ENCODE results near the gene TMTC1.
"Not testable (repeated sequence)": the region's sequence is repeated elsewhere in the genome, so short reads cannot be mapped to it uniquely, and the experiment has no call there.

Gene TMTC1

GRCh38 chr12:29660847-29661246 lies 122.9 kb downstream of the TMTC1 start:
- no peak for DNase-seq

GRCh38 chr12:29656762-29657538 lies 126.8 kb downstream of the TMTC1 start:
- DNase-seq: no peak

- no peak for DNase-seq
Measured at GRCh38 chr12:29655861-29656260, 127.9 kb downstream of the TMTC1 start.

GRCh38 chr12:29653286-29653685 lies 130.5 kb downstream of the TMTC1 start:
- no peak for DNase-seq

DNA sequence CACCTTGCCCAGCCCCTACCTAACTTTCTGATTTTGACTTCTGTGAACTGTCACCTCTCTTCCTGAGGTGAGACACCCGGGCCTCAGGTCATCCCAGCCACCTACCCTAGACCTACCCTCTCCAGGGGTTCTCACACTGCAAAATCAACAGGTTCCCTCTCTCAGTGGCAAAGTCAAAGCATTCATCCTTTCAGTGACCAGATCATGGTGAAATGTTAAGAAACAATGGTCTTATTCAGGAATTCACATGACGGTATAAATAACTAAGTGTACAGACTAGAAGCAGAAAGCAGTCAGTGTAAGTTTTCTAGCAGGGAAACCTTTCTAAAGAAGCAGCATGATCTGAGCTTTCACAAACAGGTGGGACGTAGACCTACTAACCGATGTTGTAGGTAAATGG lies 133.4 kb downstream of the TMTC1 start:
- DNase-seq: no peak

- no peak for DNase-seq
Measured at GRCh38 chr12:29649722-29650121, 134.0 kb downstream of the TMTC1 start.

DNA sequence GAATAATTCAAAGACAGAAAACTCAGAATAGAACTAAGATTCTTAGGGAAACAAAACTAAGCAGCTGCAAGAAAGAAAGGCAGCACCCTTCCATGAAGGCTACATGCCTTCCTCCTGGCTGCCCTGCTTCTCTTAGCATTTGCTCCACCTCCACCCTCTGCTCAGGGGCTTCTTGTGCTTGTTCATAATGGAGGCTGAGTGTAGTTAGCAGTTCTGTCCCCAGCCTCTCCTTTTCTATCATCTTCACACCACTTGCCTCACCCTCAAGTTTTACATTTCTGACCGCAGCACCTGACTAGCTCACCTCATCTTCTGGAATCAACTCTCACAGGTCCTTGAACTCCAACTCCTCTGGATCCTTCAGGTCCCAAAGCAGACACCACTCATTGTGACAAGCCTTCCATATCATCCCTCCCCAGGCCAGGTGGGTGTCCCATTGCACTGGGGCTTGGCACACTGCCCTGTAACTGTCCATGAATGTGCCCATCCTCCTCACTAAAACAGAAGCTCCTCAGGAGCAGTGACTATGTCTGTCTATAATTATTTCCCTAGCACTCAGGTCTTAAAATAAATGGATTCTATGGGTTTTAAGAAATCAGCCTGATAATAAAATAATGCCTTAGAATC lies 139.1 kb downstream of the TMTC1 start:
- no peak for DNase-seq

- DNase-seq: peak; percentile 56
Measured at GRCh38 chr12:29640589-29641345, 143.0 kb downstream of the TMTC1 start.

DNA sequence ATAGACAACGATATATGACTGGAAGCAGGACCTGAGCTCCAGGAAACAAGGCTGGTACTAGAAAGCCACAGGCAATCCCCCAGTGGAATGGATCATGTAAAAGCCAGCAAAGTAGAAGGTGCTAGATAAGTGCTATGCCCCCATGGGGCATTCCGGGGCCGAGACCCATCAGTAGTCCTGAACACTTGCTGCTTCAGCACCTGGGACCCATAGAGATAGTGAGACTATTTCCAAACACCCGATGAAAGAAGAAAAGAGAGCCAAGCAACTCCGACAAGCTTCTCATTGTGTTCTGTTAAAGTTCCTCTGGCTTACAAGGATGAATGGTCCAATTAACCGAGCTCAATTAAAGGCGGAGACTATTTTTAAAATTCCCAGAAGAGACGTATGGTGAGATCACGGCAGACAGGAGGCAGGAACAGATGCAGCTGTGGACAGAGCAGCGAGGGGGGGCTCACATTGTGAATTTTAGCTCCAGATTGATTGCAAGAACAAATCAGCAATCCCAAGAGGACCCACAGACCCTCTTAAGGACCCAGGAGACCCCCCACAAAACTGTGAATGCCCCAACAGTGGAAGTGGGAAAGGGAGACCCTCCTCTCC lies 143.7 kb downstream of the TMTC1 start:
- no peak for DNase-seq

DNA sequence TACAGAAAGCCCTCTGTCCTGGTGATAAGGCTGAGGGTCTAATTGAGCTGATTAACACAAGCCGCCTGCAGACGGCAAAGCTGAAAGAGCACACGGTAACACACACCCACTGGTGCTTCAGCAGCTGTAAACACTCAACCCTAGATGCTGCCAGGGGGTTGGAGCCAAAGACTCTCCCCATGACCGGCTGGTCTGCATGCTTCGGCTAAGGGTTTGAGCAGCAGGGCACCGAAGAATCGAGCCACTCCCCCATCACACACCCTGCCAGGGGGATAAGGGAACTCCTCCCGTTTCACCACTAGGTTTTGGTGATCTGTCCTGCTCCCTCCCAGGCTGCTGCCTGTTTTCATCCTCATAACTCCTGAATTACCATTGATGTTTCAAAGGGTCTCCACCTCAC lies 145.2 kb downstream of the TMTC1 start:
- no peak for DNase-seq

DNA sequence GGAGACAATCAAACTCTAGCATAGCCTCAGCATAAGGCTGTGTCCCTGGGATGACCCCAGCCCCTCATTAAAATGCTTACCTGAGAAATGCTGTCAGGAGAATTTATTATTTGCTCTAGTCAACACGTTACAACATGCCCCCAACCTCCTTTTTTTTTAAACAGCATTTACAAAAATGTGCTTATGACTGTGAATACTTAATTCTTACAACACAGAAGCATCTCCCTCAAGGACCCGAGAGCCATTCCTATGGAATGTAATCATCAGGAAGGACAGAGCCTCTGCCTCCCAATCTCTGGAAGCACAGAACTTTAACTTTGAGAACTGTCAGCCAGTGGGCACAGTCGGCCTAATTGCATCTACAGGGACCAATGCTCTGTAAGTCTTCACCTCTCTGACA lies 149.7 kb downstream of the TMTC1 start:
- peak; percentile 49 for DNase-seq

- DNase-seq: not testable (repeated sequence)
Measured at GRCh38 chr12:29630164-29630563, 153.6 kb downstream of the TMTC1 start.

DNA sequence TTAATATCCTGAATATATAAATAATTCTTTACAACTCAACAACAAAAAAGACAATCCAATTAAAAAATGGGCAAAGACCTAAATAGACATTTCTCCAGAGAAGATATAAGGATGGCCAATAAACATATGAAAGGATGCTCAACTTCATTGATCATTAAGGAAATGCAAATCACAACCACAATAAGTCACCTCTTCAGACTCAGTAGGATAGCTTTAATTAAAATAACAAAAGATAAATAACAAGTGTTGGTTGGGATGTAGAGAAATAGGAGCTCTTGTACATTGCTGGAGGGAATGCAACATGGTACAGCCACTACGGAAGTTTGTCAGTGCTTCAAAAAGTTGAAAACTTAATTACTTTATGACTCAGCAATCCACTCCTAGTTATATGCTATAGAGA lies 156.5 kb downstream of the TMTC1 start:
- DNase-seq: no peak

DNA sequence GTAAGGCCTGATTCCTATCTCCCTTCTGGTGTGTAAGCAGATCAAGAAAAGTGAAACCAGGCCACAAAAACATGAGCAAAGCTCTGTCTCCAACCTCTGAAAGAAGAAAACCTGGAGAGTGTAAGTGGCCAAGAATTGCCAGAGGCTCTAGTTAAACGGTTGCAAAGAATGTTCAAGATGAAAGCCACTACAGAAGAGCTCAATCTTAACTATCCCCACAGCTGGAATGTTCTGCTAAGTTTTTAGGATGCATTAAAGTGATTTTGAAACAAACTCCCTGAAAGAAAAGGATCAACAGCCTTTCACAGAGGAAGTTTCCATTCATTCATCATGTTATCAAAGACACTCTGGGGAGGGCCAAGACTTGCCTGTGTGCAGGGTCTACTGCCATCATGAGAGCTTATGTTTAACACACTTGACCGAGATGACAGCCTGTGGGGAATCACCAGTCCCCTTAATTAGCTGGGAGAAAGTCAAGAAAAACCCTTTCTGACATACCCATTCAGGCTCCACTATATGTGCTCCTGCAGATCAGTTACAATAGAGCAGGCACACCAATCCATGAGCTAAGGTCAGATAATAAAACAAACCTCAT lies 158.3 kb downstream of the TMTC1 start:
- DNase-seq: no peak

GRCh38 chr12:29622251-29622650 lies 161.5 kb downstream of the TMTC1 start:
- DNase-seq: no peak

DNA sequence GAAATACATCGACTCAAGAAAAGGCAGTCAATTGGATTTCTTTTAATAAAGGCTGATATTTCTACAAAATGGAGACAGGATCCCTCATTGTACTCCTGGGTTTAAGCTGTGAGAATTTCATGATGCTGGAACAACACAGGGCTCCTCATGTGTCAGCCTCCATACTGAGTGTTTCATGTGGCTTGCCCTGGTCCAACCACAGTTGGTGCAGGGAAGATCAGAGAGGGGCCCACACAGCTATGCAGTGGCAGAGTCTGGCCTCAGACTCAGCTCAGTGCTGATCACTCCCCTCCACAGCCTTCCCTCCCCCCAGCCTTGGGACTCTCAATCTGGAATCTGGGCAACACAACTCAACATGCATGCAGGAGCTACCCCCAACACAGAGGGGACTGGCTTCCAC lies 163.7 kb downstream of the TMTC1 start:
- no peak for DNase-seq

- no peak for DNase-seq
Measured at GRCh38 chr12:29617407-29617803, 166.3 kb downstream of the TMTC1 start.

GRCh38 chr12:29616664-29617406 lies 166.9 kb downstream of the TMTC1 start:
- DNase-seq: peak; percentile 75

GRCh38 chr12:29614694-29615325 lies 168.9 kb downstream of the TMTC1 start:
- peak; percentile 14 for DNase-seq

DNA sequence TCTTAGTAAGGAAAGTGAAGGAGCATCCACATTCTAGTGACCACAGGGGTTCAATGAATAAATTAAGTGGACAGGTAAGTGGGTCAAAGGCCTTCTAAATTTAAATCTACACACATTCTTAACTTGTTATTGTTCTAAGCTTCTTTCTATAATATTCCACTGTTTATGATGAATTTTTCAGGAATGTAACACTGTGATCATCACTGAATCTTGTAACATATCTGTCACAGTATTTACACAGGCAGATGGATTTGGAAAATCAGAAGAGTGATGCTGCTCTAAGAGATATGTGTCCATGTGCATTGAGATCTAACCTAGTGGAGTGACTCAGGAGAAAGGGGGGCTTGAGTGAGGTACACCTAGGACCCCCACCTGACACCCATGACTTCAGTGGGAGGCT lies 170.8 kb downstream of the TMTC1 start:
- DNase-seq: peak; percentile 14

DNA sequence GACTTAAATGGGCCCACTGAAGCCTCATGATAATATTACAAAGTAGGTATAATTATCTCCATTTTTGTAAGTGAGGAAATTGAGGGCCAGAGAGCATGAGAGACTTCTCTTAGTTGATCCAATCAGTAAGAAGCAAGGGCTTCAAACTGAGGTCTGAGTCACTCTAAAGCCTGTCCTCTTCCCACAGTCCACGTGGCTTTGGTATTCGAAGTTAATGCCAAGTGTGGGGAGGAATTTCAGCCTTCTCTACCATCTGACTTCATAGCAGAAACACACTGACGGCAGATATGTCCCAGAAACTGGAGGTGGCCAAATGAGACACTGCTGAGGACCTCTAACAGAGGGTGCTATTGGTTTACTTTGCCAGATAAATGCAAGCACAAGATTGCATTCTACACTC lies 171.8 kb downstream of the TMTC1 start:
- DNase-seq: peak; percentile 71

All from fibroblast of skin of right biceps (primary cell).